K562 (cell line): Measurements from ENCODE around the gene FAM50A. TPM values are rescaled to one million over a fixed set of nuclear protein-coding genes. Genes with fewer than 3 reads are reported as not detected.

Experiments used
- CBFA2T3 ChIP-seq: fragments of 450-650 bp; IDR thresholded peaks from 2 replicates; pipeline ENCODE4 v1.6.1; 2017
- CREB3 ChIP-seq: fragments of 450-650 bp; conservative IDR thresholded peaks from 2 replicates; pipeline ENCODE4 v1.6.1; 2016; ENCODE audit warnings: missing genetic modification characterization, low read depth, mild to moderate bottlenecking, missing compliant biosample characterization, moderate library complexity
- CTBP1 ChIP-seq: fragments of 450-650 bp; IDR thresholded peaks from 2 replicates; pipeline ENCODE4 v1.6.1; 2016; ENCODE audit warnings: borderline replicate concordance
- GTF2A2 ChIP-seq: IDR thresholded peaks from 2 replicates; pipeline ENCODE4 v1.6.1; 2016; ENCODE audit warnings: mild to moderate bottlenecking, missing genetic modification characterization, missing compliant biosample characterization
- MAX ChIP-seq: sonication (generic); formaldehyde crosslinking; IDR thresholded peaks from 2 replicates; pipeline ENCODE4 v1.9.0; 2022; ENCODE audit warnings: mild to moderate bottlenecking, missing genetic modification reagents
- PCBP2 ChIP-seq: fragments of 200-400 bp; formaldehyde crosslinking; IDR thresholded peaks from 2 replicates; pipeline ENCODE4 v1.6.1; 2018; ENCODE audit warnings: low read length, low read depth, mild to moderate bottlenecking, moderate library complexity; ENCODE audit not compliant: poor library complexity, severe bottlenecking
- POLR2G ChIP-seq: fragments of 200-400 bp; formaldehyde crosslinking; IDR thresholded peaks from 2 replicates; pipeline ENCODE4 v1.6.1; 2017; ENCODE audit warnings: low read depth, mild to moderate bottlenecking, antibody characterized with exemption, low read length, moderate library complexity
- SRF ChIP-seq, 2 experiments: fragments of 250-450, 450-650 bp in 1 of 2; sonication (Bioruptor Pico) in 1 of 2; sonication (generic) in 1 of 2; formaldehyde crosslinking; IDR thresholded peaks; 2 replicates each; pipeline versions ENCODE4 v1.5.0 to v1.5.1; 2020 to 2022; ENCODE audit warnings: mild to moderate bottlenecking in 1 of 2, missing genetic modification reagents in 1 of 2
- TEAD1 ChIP-seq, 2 experiments: fragments of 450-650 bp in 1 of 2; sonication (generic) in 1 of 2; formaldehyde crosslinking; IDR thresholded peaks; 2 replicates each; pipeline versions ENCODE4 v1.4.0 to v1.8.0; 2020 to 2022; ENCODE audit warnings: mild to moderate bottlenecking in 2 of 2, missing genetic modification reagents in 1 of 2
- ZBTB8A ChIP-seq: fragments of 450-650 bp; IDR thresholded peaks from 2 replicates; pipeline ENCODE4 v1.6.1; 2018; ENCODE audit warnings: mild to moderate bottlenecking, moderate library complexity; ENCODE audit not compliant: partially characterized antibody
- polyA plus RNA-seq, 8 experiments: library from polyadenylated mRNA; depleted of rRNA in 4 of 8; stranded (reverse) in 5 of 8; unstranded in 3 of 8; fragments of >200 nt; fragmentation: Nextera tagmentation in 2 of 8; fragmentation: Illumina TruSeq in 1 of 8; extraction: Ambion mirVana in 2 of 8; extraction: Trizol in 1 of 8; gene quantifications; 2 replicates each; pipeline versions ENCODE4 v1.2.1 to v1.2.3, GENCODE V29; 2011 to 2014; ENCODE audit warnings: inconsistent platforms in 1 of 8, missing spikeins in 1 of 8
- total RNA-seq, 7 experiments: library from RNA; depleted of rRNA in 6 of 7; stranded (reverse); fragments of >200 nt in 6 of 7; fragmentation: Illumina TruSeq in 2 of 7; extraction: Trizol in 2 of 7; gene quantifications; 2 replicates each; pipeline versions ENCODE4 v1.2.1 to v1.2.3, GENCODE V29; 2011 to 2021; ENCODE audit warnings: low replicate concordance in 1 of 7
- TF ChIP-seq, protein P1 (sequence below): fragments of 450-650 bp; conservative IDR thresholded peaks from 2 replicates; pipeline ENCODE4 v1.6.1; 2016; ENCODE audit warnings: missing genetic modification characterization, low read depth, mild to moderate bottlenecking, control low read depth, missing compliant biosample characterization

FAM50A gene
- total and polyA plus RNA-seq, 9 of the 15 experiments (the other 6 are each of a cell fraction or from before 2014, with no cell fraction given): 4.4 to 114 (median 67.3) TPM

- TF ChIP-seq, protein P1, sequence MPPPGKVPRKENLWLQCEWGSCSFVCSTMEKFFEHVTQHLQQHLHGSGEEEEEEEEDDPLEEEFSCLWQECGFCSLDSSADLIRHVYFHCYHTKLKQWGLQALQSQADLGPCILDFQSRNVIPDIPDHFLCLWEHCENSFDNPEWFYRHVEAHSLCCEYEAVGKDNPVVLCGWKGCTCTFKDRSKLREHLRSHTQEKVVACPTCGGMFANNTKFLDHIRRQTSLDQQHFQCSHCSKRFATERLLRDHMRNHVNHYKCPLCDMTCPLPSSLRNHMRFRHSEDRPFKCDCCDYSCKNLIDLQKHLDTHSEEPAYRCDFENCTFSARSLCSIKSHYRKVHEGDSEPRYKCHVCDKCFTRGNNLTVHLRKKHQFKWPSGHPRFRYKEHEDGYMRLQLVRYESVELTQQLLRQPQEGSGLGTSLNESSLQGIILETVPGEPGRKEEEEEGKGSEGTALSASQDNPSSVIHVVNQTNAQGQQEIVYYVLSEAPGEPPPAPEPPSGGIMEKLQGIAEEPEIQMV (tag): no peak
- TF ChIP-seq CREB3 (tag) (no peak), GTF2A2 (tag) (no peak), SRF (CRISPR knock-in tag; IDR thresholded peaks at IDR 0.05) (no peak), MAX (CRISPR knock-in tag) (no peak), CBFA2T3 (no peak), ZBTB8A (no peak), POLR2G (no peak), TEAD1 (CRISPR knock-in tag; IDR thresholded peaks at IDR 0.05) (no peak), PCBP2 (no peak), CTBP1 (no peak)
These were observed 10.3 kb upstream of the FAM50A start (continued) for GRCh38 chrX:154433605-154434004.
